ENCODE data around the gene PLA2G2C.
"Not testable (repeated sequence)": the region's sequence is repeated elsewhere in the genome, so short reads cannot be mapped to it uniquely, and the experiment has no call there.

Gene PLA2G2C

GRCh38 chr1:20220036-20220435 lies 33.7 kb upstream of the PLA2G2C start:
- Histone ChIP-seq H3K4me3 (ENCODE audit: low read length) (no peak overlapping the region), H3K4me1 (ENCODE audit: insufficient read depth, low read length) (no peaks in the 10 kb centered on the region), H3K9ac (ENCODE audit: low read depth, low read length) (no peak overlapping the region), H3K36me3 (ENCODE audit: insufficient read depth, low read depth, low read length) (no peaks in the 10 kb centered on the region), H3K27me3 (ENCODE audit: insufficient read depth, low read length) (peaks cover 37% of the 10 kb centered on the region), H3K9me3 (ENCODE audit: insufficient read depth, low read depth, low read length) (no peaks in the 10 kb centered on the region), H3K27ac (ENCODE audit: low read length) (no peak overlapping the region)

DNA sequence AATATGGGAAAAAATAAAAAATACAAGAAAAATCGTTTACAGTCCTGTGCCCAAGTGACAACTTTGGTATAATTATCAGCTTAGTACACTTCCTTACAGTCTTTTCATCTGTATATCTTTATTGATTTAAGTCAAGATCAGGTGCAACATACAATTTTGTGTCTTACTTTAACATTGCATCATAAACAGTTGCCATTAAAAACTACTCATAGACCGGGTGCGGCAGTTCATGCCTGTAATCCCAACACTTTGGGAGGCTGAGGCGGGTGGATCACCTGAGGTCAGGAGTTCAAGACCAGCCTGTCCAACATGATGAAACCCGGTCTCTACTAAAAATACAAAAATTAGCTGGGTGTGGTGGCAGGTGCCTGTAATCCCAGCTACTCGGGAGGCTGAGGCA lies 32.7 kb upstream of the PLA2G2C start:
- not testable (repeated sequence) for H3K36me3 ChIP-seq (ENCODE audit: insufficient read depth, low read depth, low read length); H3K9ac ChIP-seq (ENCODE audit: low read depth, low read length); H3K4me3 ChIP-seq (ENCODE audit: low read length); H3K4me1 ChIP-seq (ENCODE audit: insufficient read depth, low read length); H3K9me3 ChIP-seq (ENCODE audit: insufficient read depth, low read depth, low read length); H3K27ac ChIP-seq (ENCODE audit: low read length)
- H3K27me3 ChIP-seq (ENCODE audit: insufficient read depth, low read length) = peaks cover 33% of the 10 kb centered on the region

- H3K27me3 ChIP-seq (ENCODE audit: insufficient read depth, low read length) = peaks cover 10% of the 10 kb centered on the region; the same call in 1 of the 2 replicates
- H3K9me3 ChIP-seq (ENCODE audit: insufficient read depth, low read depth, low read length) = no peaks in the 10 kb centered on the region
- peaks cover 4% of the 10 kb centered on the region; the same call in 1 of the 2 replicates for H3K4me1 ChIP-seq (ENCODE audit: insufficient read depth, low read length)
- no peak overlapping the region for H3K4me3 ChIP-seq (ENCODE audit: low read length)
- no peak overlapping the region for H3K9ac ChIP-seq (ENCODE audit: low read depth, low read length)
- no peak overlapping the region for H3K27ac ChIP-seq (ENCODE audit: low read length)
- H3K36me3 ChIP-seq (ENCODE audit: insufficient read depth, low read depth, low read length) = no peaks in the 10 kb centered on the region
Measured at GRCh38 chr1:20216574-20216973, 30.3 kb upstream of the PLA2G2C start.

DNA sequence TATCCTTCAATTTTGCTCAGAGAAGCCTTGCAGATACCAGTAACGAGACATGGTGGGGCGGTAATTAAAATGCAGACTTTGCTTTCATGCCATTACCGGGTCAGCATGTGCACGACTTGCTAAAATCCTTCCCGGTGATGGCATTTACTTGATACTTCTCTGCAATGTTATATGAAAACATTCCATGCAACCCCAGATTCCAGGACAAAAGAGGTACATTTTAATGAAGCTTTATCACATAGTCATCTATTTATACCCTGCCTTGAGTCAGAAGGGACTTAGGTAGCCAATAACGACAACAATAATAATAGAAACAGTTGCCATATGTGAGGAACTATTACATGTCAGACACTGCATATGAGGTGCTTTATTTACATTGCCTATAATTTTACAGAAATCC lies 29.4 kb upstream of the PLA2G2C start:
- peaks cover 9% of the 10 kb centered on the region; the same call in 1 of the 2 replicates for H3K27me3 ChIP-seq (ENCODE audit: insufficient read depth, low read length)

DNA sequence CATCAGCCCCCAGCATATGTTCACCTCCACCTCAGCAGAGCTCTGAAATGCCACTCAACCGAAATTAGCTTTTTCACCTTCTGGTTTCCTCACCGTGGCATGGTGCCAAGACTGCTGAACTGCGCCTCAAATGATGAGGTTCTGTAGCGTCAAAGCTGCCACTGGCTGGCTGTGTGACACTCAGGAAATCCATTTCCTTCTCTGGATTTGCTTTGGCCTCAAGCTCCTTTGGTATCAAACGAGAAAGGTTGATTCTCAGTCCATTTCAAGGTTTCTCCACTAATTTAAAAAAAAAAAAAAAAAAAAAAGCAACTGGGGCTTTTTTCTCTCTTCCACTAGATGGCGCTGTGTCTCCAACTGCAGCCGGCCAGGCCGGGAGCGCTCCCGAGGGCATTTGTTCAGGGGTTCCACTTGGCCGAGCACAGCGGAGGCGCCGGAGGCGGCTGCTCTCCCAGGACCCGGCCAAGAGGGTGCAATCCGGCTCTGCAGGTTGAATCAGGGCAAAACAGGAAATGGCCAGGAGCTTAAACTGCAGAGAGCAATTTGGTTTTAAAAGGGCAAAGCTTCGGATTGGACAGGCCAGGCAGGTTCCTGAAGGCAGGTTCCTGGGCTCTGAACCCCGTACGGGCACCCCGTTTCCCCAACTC lies 26.5 kb upstream of the PLA2G2C start:
- H3K4me1 ChIP-seq (ENCODE audit: insufficient read depth, low read length) = peaks cover 4% of the 10 kb centered on the region; the same call in 1 of the 2 replicates
- H3K9me3 ChIP-seq (ENCODE audit: insufficient read depth, low read depth, low read length) = no peaks in the 10 kb centered on the region
- peaks cover 9% of the 10 kb centered on the region; the same call in 1 of the 2 replicates for H3K27me3 ChIP-seq (ENCODE audit: insufficient read depth, low read length)
- H3K4me3 ChIP-seq (ENCODE audit: low read length) = peak overlapping the region; percentile 18; the same call in 1 of the 2 replicates
- peak overlapping the region; percentile 45; the same call in 1 of the 2 replicates for H3K9ac ChIP-seq (ENCODE audit: low read depth, low read length)
- no peaks in the 10 kb centered on the region for H3K36me3 ChIP-seq (ENCODE audit: insufficient read depth, low read depth, low read length)
- no peak overlapping the region for H3K27ac ChIP-seq (ENCODE audit: low read length)

More for the DNA sequence above, 29.4 kb upstream of the PLA2G2C start:
- peaks cover 4% of the 10 kb centered on the region; the same call in 1 of the 2 replicates for H3K4me1 ChIP-seq (ENCODE audit: insufficient read depth, low read length)
- H3K9me3 ChIP-seq (ENCODE audit: insufficient read depth, low read depth, low read length) = no peaks in the 10 kb centered on the region
- no peak overlapping the region for H3K9ac ChIP-seq (ENCODE audit: low read depth, low read length)
- no peak overlapping the region for H3K27ac ChIP-seq (ENCODE audit: low read length)
- H3K36me3 ChIP-seq (ENCODE audit: insufficient read depth, low read depth, low read length) = no peaks in the 10 kb centered on the region
- no peak overlapping the region for H3K4me3 ChIP-seq (ENCODE audit: low read length)

DNA sequence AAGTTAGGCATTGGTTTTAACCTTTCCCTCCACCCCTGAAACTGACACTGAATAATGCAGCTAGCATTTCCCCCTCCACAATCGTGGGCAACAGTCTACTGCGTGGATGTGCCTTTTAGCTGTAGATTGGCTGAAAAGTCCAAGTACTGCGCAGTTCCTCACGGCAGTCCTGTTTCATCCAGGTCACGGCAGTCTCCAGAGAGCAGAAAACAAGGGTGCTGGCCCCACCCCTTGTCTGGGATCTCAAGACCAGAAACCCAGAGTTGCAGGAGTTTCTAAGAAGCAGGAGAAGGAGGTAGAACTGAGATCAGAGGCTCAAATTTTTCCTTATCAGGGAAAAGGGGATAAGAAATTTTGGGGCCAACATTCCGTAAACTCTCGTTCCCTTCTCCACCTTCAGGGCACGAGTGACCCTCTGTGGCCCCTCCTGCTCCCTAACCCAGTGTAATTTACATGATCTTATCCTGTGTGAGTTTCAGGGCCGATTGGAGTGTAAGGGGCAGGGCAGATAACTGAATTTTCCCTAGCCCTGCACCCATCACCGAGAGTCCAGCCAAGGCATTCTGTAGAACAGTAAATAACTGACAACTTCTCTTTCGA lies 25.9 kb upstream of the PLA2G2C start:
- Histone ChIP-seq H3K4me1 (ENCODE audit: insufficient read depth, low read length) (peaks cover 4% of the 10 kb centered on the region; the same call in 1 of the 2 replicates), H3K27me3 (ENCODE audit: insufficient read depth, low read length) (peaks cover 9% of the 10 kb centered on the region; the same call in 1 of the 2 replicates), H3K27ac (ENCODE audit: low read length) (no peak overlapping the region), H3K9ac (ENCODE audit: low read depth, low read length) (no peak overlapping the region), H3K4me3 (ENCODE audit: low read length) (no peak overlapping the region), H3K9me3 (ENCODE audit: insufficient read depth, low read depth, low read length) (no peaks in the 10 kb centered on the region), H3K36me3 (ENCODE audit: insufficient read depth, low read depth, low read length) (no peaks in the 10 kb centered on the region)

DNA sequence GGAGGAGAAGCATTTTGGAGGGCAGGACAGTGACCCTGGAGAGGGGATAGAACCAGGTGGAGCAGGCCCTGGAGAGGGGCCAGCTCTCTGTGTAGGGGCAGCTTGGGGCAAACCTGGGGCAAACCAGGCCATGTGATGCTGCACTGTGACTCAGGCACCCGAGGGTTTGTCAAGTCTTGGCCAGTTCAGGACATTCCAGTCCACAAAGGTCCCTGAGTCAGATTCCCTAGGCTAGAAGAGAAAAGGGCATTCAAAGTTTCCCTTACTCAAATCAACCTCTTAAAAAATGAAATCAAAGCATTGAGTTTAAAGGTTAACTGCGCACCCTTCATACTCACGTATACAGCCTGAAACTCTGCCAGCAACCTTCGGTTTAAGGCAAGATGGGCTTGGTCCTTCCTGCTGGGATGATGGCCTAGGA lies 25.2 kb upstream of the PLA2G2C start:
- H3K4me1 ChIP-seq (ENCODE audit: insufficient read depth, low read length) = peaks cover 4% of the 10 kb centered on the region; the same call in 1 of the 2 replicates
- H3K4me3 ChIP-seq (ENCODE audit: low read length) = no peak overlapping the region
- no peak overlapping the region for H3K27ac ChIP-seq (ENCODE audit: low read length)
- no peaks in the 10 kb centered on the region for H3K36me3 ChIP-seq (ENCODE audit: insufficient read depth, low read depth, low read length)
- no peaks in the 10 kb centered on the region for H3K9me3 ChIP-seq (ENCODE audit: insufficient read depth, low read depth, low read length)
- H3K27me3 ChIP-seq (ENCODE audit: insufficient read depth, low read length) = peaks cover 9% of the 10 kb centered on the region; the same call in 1 of the 2 replicates
- H3K9ac ChIP-seq (ENCODE audit: low read depth, low read length) = no peak overlapping the region

DNA sequence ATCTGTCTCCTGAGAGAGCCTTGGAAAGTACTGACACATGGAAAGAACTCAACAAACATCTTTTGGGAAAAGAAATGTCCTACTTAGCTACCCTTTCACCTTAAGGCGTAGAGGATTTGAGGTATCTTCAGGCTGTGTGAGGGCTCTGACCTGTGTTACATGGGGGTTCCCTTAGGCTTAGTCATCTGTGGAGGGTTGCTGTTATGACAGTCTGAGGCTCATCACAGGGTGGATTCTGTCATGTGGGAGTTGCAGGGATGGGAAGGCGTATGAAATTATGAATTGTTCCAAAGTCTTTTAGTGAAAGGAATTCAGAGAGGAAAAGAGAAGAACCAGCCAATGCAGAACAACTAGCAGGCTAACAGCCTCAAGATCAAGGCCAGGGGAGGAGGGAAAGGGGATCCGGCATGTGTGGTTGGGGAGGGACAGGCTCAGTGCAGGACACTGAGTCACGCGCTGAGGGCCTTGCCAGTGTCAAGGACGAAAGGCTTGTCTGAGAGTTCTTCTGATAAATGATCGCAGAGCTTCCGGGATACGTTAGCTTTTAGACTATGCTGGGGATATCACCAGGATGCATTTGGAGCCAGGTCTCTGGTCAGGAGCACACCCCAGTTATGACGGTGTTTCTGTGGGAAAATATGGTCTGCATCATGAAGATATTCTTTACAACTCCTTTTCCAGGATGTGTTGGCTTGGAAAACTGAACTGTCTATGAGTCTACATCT lies 24.6 kb upstream of the PLA2G2C start:
- no peaks in the 10 kb centered on the region for H3K36me3 ChIP-seq (ENCODE audit: insufficient read depth, low read depth, low read length)
- no peak overlapping the region for H3K4me3 ChIP-seq (ENCODE audit: low read length)
- H3K9me3 ChIP-seq (ENCODE audit: insufficient read depth, low read depth, low read length) = no peaks in the 10 kb centered on the region
- peaks cover 4% of the 10 kb centered on the region; the same call in 1 of the 2 replicates for H3K4me1 ChIP-seq (ENCODE audit: insufficient read depth, low read length)
- H3K27ac ChIP-seq (ENCODE audit: low read length) = no peak overlapping the region
- no peak overlapping the region for H3K9ac ChIP-seq (ENCODE audit: low read depth, low read length)
- peaks cover 9% of the 10 kb centered on the region; the same call in 1 of the 2 replicates for H3K27me3 ChIP-seq (ENCODE audit: insufficient read depth, low read length)

GRCh38 chr1:20209471-20209870 lies 23.2 kb upstream of the PLA2G2C start:
- no peaks in the 10 kb centered on the region for H3K9me3 ChIP-seq (ENCODE audit: insufficient read depth, low read depth, low read length)
- no peak overlapping the region for H3K9ac ChIP-seq (ENCODE audit: low read depth, low read length)
- no peak overlapping the region for H3K27ac ChIP-seq (ENCODE audit: low read length)
- peaks cover under 1% of the 10 kb centered on the region; the same call in 1 of the 2 replicates for H3K27me3 ChIP-seq (ENCODE audit: insufficient read depth, low read length)
- no peaks in the 10 kb centered on the region for H3K36me3 ChIP-seq (ENCODE audit: insufficient read depth, low read depth, low read length)
- H3K4me3 ChIP-seq (ENCODE audit: low read length) = no peak overlapping the region
- H3K4me1 ChIP-seq (ENCODE audit: insufficient read depth, low read length) = peaks cover 4% of the 10 kb centered on the region; the same call in 1 of the 2 replicates

- Histone ChIP-seq H3K36me3 (ENCODE audit: insufficient read depth, low read depth, low read length) (no peaks in the 10 kb centered on the region), H3K4me1 (ENCODE audit: insufficient read depth, low read length) (no peaks in the 10 kb centered on the region), H3K9ac (ENCODE audit: low read depth, low read length) (no peak overlapping the region), H3K9me3 (ENCODE audit: insufficient read depth, low read depth, low read length) (no peaks in the 10 kb centered on the region), H3K27ac (ENCODE audit: low read length) (no peak overlapping the region), H3K4me3 (ENCODE audit: low read length) (no peak overlapping the region), H3K27me3 (ENCODE audit: insufficient read depth, low read length) (no peaks in the 10 kb centered on the region; the same call in 1 of the 2 replicates)
Measured at GRCh38 chr1:20207546-20207945, 21.2 kb upstream of the PLA2G2C start.

DNA sequence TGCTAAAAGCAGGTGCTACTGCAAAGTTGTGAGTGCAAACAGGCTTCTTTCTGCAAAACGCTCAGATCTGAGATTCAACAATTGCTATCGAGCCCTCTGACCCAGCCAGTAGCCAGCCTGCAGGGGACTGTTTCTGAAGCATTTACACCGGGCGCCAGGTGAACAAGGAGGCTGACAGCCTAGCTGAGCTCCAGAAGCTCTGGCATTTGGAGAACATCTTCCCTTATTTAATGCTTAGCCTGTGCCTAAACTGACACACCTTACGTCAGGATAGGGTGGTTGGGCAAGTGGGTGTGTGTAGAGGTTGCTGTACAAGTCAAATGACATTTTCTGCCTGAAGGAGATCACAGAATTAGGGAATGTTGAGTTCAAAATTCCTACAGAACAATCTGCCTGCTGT lies 15.8 kb upstream of the PLA2G2C start:
- Histone ChIP-seq H3K9me3 (ENCODE audit: insufficient read depth, low read depth, low read length) (no peaks in the 10 kb centered on the region), H3K27me3 (ENCODE audit: insufficient read depth, low read length) (no peaks in the 10 kb centered on the region), H3K4me1 (ENCODE audit: insufficient read depth, low read length) (no peaks in the 10 kb centered on the region), H3K4me3 (ENCODE audit: low read length) (no peak overlapping the region), H3K9ac (ENCODE audit: low read depth, low read length) (no peak overlapping the region), H3K27ac (ENCODE audit: low read length) (no peak overlapping the region), H3K36me3 (ENCODE audit: insufficient read depth, low read depth, low read length) (no peaks in the 10 kb centered on the region)
